Skeletal muscle tissue (tissue), 4 donors: Measurements from ENCODE around the gene SLC1A4. TPM values are rescaled to one million over a fixed set of nuclear protein-coding genes. Genes with fewer than 3 reads are reported as not detected.

ENCODE experiments used
- H3K27ac ChIP-seq: one replicate; pipeline ENCODE4 v1.7.0; 2013; ENCODE audit warnings: mild to moderate bottlenecking, low read depth, low read length, inconsistent platforms
- H3K27me3 ChIP-seq, 3 donors: one replicate each; pipeline ENCODE4 v1.7.0; 2013; ENCODE audit warnings: low read length in 3 of 3; ENCODE audit not compliant: control insufficient read depth in 3 of 3, insufficient read depth in 3 of 3
- H3K36me3 ChIP-seq, 3 donors: one replicate each; pipeline ENCODE4 v1.7.0; 2013; ENCODE audit warnings: low read length in 3 of 3; ENCODE audit not compliant: control insufficient read depth in 3 of 3, insufficient read depth in 3 of 3
- H3K4me1 ChIP-seq, 3 donors: one replicate each; pipeline ENCODE4 v1.7.0; 2013; ENCODE audit warnings: low read length in 3 of 3, mild to moderate bottlenecking in 3 of 3; ENCODE audit not compliant: control insufficient read depth in 3 of 3, insufficient read depth in 3 of 3
- H3K4me3 ChIP-seq, 3 donors: one replicate each; pipeline ENCODE4 v1.7.0; 2013; ENCODE audit warnings: low read length in 3 of 3
- H3K9ac ChIP-seq, 3 donors: one replicate each; pipeline ENCODE4 v1.7.0; 2013; ENCODE audit warnings: low read length in 3 of 3, mild to moderate bottlenecking in 3 of 3, moderate library complexity in 2 of 3, low read depth in 1 of 3
- H3K9me3 ChIP-seq, 3 donors: one replicate each; pipeline ENCODE4 v1.7.0; 2013; ENCODE audit warnings: low read length in 3 of 3; ENCODE audit not compliant: control insufficient read depth in 3 of 3
- total RNA-seq: library from RNA; depleted of rRNA; stranded (reverse); fragments of >200 nt; gene quantifications from one replicate; pipeline ENCODE4 v1.2.3, GENCODE V29; 2014
- donor health status: Osteomylitis.

The SLC1A4 gene
- total RNA-seq, 1 donor from 2014 or later: 10.4 TPM

DNA sequence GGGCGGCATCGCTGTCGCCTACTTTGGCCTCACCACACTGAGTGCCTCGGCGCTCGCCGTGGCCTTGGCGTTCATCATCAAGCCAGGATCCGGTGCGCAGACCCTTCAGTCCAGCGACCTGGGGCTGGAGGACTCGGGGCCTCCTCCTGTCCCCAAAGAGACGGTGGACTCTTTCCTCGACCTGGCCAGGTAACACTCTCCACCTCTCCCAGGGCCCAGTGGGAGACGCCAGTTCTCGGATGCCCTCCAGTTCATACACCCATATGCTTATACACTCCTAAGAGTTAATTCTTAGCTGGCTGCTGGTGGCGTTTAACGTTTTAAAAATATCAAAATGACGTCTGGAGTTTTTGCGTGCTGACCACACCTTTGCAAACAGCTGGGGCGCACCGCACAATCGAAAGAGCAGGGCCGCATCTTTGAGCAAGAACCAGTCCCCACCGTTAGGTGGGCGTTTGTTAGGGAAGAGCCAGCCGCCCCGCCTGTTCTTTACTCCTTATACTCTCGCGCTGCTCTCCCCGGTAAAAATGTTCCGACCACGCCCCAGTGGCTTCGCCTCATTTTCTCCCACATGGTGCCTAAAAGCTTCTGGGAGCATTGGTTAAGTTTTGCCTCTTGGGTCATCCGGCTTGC, 899 bp downstream of the SLC1A4 start:
- peak overlapping the region; percentile 98 for H3K27ac ChIP-seq
- peak overlapping the region; percentile 75 to 91 (median 84) for H3K4me3 ChIP-seq

DNA sequence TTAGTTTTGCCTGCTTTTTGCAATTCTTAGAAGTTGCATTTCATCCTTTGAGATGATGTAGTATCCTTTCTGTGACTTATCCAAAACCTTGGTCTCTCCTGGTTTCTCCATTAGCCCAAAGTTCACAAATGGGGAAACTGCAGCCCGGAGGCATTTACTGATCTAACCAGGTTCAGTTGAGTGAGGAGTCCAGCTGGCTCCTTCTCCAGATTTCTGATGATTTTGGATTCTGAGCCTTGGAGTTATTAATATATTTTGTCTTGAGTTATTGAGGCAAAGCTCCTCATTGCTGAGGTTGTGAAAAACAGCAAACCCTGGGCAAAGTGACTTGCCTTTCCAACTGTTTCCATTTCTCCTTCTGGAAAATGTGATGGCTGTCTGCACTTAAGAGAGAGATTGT, 1.7 kb downstream of the SLC1A4 start:
- Histone ChIP-seq H3K4me1 (peaks cover 26 to 61% (median 41%) of the 10 kb centered on the region in 3 donors), H3K4me3 (peak overlapping the region; percentile 75 to 91 (median 84)), H3K27ac (peak overlapping the region; percentile 98), H3K27me3 (no peaks in the 10 kb centered on the region), H3K36me3 (no peaks in the 10 kb centered on the region), H3K9ac (peak overlapping the region; percentile 83 to 98 (median 83)), H3K9me3 (no peaks in the 10 kb centered on the region)

More for the DNA sequence above, 899 bp downstream of the SLC1A4 start:
- Histone ChIP-seq H3K9me3 (no peaks in the 10 kb centered on the region), H3K9ac (peak overlapping the region; percentile 83 to 98 (median 83)), H3K27me3 (no peaks in the 10 kb centered on the region), H3K4me1 (peaks cover 26 to 69% (median 45%) of the 10 kb centered on the region in 3 donors), H3K36me3 (no peaks in the 10 kb centered on the region)

DNA sequence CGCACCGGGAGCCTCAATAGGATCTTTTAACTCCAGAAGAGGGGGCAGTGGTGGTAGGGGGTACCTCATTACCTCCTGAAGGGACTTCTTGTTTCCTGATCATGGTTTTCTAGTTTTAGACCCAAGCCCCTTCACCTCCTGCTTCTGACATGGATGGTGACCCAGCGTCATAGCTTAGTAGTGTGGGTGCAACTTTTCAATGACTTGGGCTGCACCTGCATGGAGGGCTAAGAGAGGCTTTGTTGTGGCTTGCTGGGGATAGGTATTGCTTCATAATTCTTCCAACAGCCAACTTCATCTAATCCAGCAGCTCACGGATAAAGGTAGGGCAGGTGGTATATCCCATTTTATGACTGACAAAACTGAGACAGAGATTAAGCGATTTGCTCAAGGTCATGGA, 3.0 kb downstream of the SLC1A4 start:
- H3K4me1 ChIP-seq: peaks cover 33 to 58% (median 38%) of the 10 kb centered on the region in 3 donors
- no peaks in the 10 kb centered on the region for H3K36me3 ChIP-seq
- H3K27ac ChIP-seq: no peak overlapping the region
- H3K9me3 ChIP-seq: no peaks in the 10 kb centered on the region
- H3K9ac ChIP-seq: peak overlapping the region in 1 of 3 donors; percentile 45
- H3K4me3 ChIP-seq: peak overlapping the region in 1 of 3 donors; percentile 35
- H3K27me3 ChIP-seq: no peaks in the 10 kb centered on the region

DNA sequence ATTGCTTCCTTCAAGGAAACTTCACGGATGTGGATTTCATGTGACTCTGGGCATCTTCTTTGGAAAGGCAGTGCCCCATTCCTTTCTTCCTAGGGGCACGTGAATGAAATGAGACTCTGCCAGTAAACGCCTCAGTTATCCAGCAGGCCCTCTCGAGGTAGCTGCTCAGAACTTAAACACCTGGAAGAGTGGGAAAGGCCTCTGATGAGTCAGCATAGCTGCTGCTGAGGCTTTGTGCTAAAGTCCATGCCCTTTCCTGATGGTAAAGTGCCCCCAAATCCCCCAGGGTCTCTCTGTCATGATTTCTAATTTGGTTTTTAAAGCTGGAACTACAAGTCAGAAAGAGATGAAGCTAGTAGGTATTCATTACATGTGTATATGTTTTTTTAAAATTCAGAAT, 3.8 kb downstream of the SLC1A4 start:
- H3K9me3 ChIP-seq: no peaks in the 10 kb centered on the region
- H3K9ac ChIP-seq: no peak overlapping the region
- no peaks in the 10 kb centered on the region for H3K27me3 ChIP-seq
- no peak overlapping the region for H3K4me3 ChIP-seq
- no peaks in the 10 kb centered on the region for H3K36me3 ChIP-seq
- H3K4me1 ChIP-seq: peaks cover 38 to 57% (median 40%) of the 10 kb centered on the region in 3 donors
- no peak overlapping the region for H3K27ac ChIP-seq

DNA sequence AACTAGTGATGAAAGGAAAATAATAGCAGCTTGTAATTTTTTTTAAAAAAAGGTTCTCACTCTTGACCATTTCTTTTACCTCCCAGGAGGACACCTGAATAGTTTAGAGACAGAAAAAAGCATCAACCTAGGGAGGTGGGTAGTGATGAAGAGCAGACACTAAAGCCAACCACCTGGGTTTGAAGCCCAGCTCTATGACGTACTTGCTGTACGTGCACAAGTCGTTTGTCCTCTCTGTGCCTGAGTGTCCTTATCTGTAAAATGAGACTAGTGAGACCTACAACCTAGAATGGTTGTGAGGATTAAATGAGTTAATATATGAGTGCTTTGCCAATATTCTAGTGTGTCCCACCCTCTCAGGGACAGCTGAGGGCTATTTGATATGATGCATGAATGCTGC, 5.8 kb downstream of the SLC1A4 start:
- Histone ChIP-seq H3K9me3 (no peaks in the 10 kb centered on the region), H3K27ac (no peak overlapping the region), H3K27me3 (no peaks in the 10 kb centered on the region), H3K36me3 (no peaks in the 10 kb centered on the region), H3K4me3 (no peak overlapping the region), H3K4me1 (peaks cover 43 to 68% (median 52%) of the 10 kb centered on the region in 3 donors), H3K9ac (no peak overlapping the region)

DNA sequence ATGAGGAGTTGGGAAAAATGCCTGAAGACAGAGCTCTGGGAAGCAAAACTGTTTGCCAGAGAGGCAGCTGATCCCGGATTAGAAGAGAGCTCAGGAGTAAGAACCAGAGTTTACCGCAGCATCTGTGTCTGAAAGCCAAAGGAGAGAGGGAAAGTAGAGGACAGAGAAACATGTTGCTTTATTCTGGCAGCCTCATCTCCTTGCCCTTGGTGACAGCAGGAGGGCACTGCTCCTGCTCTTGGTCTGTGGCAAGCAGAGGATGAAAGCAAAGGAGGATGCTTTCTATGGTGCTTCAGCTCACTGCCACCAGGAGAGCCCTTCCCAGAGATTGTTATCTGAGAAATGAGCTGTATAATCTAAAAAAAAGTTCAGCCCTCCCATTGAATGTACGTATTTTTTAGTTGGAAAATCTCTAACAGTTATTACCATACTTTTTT, 7.7 kb downstream of the SLC1A4 start:
- H3K4me1 ChIP-seq: peaks cover 29 to 54% (median 42%) of the 10 kb centered on the region in 3 donors
- H3K27ac ChIP-seq: no peak overlapping the region

DNA sequence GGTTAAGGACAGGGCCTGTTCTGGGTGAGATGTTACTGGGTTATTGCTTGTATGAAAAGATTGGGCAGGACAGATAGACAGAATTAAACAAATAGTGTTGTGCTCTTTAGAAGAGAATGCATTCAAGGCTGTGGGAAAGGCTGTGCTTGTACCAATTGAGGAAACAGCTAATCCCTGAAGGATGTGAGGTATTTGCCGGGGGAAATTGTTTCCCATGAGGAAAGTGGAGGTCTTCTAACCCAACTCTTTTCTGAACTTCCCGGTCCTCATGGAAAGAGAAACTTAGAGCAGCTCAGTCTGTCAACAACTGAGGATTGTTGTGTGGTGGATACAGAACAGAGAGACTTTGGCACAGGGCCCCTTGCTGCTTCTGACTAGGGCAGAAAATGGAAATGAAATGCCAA, 9.5 kb downstream of the SLC1A4 start:
- peak overlapping the region in 1 of 3 donors; percentile 68 for H3K9ac ChIP-seq
- peaks cover 25 to 38% (median 34%) of the 10 kb centered on the region in 3 donors for H3K4me1 ChIP-seq
- H3K36me3 ChIP-seq: no peaks in the 10 kb centered on the region
- peak overlapping the region in 2 of 3 donors; percentile 4 to 33 for H3K4me3 ChIP-seq
- H3K27ac ChIP-seq: peak overlapping the region; percentile 73
- H3K9me3 ChIP-seq: no peaks in the 10 kb centered on the region
- H3K27me3 ChIP-seq: no peaks in the 10 kb centered on the region

More for the DNA sequence above, 7.7 kb downstream of the SLC1A4 start:
- Histone ChIP-seq H3K4me3 (no peak overlapping the region), H3K9me3 (no peaks in the 10 kb centered on the region), H3K9ac (no peak overlapping the region), H3K27me3 (no peaks in the 10 kb centered on the region), H3K36me3 (no peaks in the 10 kb centered on the region)

DNA sequence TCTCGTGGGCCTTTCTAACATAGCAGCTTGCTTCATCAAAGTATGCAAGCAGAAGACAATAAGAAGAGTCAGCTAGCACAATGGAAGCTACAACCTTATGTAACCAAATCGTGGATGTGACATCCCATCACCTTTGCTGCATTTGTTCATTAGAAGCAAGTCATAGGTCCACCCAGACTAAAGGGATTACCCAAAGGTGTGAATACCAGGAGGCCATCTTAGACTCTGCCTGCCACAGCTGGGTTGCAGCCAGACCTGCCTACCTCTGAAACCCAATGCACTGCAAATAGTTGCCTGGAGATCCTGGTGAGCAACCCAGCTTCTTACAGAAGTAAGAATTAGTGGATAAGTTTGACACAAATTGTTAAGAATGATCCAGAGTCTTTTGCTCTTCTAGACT, 10.6 kb downstream of the SLC1A4 start:
- no peaks in the 10 kb centered on the region for H3K27me3 ChIP-seq
- H3K9ac ChIP-seq: no peak overlapping the region
- peaks cover 25 to 31% (median 31%) of the 10 kb centered on the region in 3 donors for H3K4me1 ChIP-seq
- H3K27ac ChIP-seq: no peak overlapping the region
- H3K36me3 ChIP-seq: no peaks in the 10 kb centered on the region
- H3K4me3 ChIP-seq: no peak overlapping the region
- no peaks in the 10 kb centered on the region for H3K9me3 ChIP-seq

DNA sequence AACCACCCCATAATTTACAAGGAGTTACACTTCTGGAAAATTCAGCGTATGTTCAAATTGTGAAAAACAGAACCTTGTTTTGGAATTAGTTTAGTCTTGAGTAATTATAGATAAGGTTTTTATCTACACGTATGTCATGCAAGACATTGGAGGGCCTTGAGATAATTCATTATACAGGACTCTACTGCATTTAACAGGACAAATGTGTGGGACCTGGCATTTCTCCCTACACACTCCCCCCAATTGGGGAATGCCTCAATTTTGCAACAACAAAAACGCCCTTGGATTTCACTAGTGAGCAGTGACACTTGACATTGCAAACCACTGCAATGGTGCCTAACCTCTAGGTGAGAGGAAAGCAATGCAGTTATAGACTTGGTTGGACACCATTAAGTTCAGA, 11.4 kb downstream of the SLC1A4 start:
- Histone ChIP-seq H3K27me3 (no peaks in the 10 kb centered on the region), H3K9me3 (no peaks in the 10 kb centered on the region), H3K36me3 (peaks cover 2 to 4% (median 3%) of the 10 kb centered on the region in 3 donors), H3K4me1 (peaks cover 25 to 31% (median 29%) of the 10 kb centered on the region in 3 donors), H3K9ac (no peak overlapping the region), H3K27ac (no peak overlapping the region), H3K4me3 (no peak overlapping the region)

DNA sequence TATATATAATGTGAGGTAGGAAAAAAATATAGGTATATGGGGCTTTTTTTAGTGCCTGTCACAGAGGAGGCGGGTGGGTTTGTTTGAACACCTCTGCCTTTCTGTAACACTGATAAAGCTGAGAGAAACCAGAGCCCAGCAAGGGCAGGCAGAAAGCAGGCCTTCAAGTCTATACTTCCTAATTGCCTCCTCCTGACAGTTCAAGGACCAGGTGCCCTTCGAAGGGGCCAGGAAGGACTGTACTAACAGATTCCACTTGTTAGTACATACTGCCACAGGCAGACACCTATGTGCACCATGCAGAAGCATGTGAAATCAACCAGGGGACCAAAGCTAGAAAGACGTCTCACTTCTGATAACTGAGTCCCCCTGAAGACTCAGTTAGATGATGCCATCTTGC, 13.8 kb downstream of the SLC1A4 start:
- no peak overlapping the region for H3K9ac ChIP-seq
- H3K27ac ChIP-seq: no peak overlapping the region
- no peaks in the 10 kb centered on the region for H3K27me3 ChIP-seq
- H3K4me1 ChIP-seq: peaks cover 13 to 18% (median 15%) of the 10 kb centered on the region in 3 donors
- H3K9me3 ChIP-seq: no peaks in the 10 kb centered on the region
- H3K36me3 ChIP-seq: peaks cover 3 to 5% (median 4%) of the 10 kb centered on the region in 3 donors
- no peak overlapping the region for H3K4me3 ChIP-seq
